Activated T-cell treated with anti-CD3 and anti-CD28 coated beads, Interleukin-2, amount 50 U/mL, for 24 hours (primary cell): ENCODE data around the gene AMMECR1.
A peak's percentile ranks its signal among the peaks of the same experiment; 100 is the strongest.
"Not testable (repeated sequence)": the region's sequence is repeated elsewhere in the genome, so short reads cannot be mapped to it uniquely, and the experiment has no call there.

ENCODE experiments used
- DNase-seq: peaks from one replicate; pipeline ENCODE4 v3.0.0-alpha.2; 2020
- H3K27ac Mint-ChIP-seq: 2 replicates; pipeline ENCODE4 v1.8.0; 2020; ENCODE audit warnings: mild to moderate bottlenecking, mixed read lengths
- H3K27me3 Mint-ChIP-seq: 2 replicates; pipeline ENCODE4 v1.8.0; 2020; ENCODE audit warnings: mixed read lengths
- H3K36me3 Mint-ChIP-seq: 2 replicates; pipeline ENCODE4 v1.8.0; 2020; ENCODE audit warnings: low read depth, mixed read lengths
- H3K4me1 Mint-ChIP-seq: 2 replicates; pipeline ENCODE4 v1.8.0; 2020; ENCODE audit warnings: low read depth, mixed read lengths
- H3K4me3 Mint-ChIP-seq: 2 replicates; pipeline ENCODE4 v1.8.0; 2020; ENCODE audit warnings: mild to moderate bottlenecking, moderate library complexity, mixed read lengths
- H3K9me3 Mint-ChIP-seq: 2 replicates; pipeline ENCODE4 v1.8.0; 2020; ENCODE audit warnings: mixed read lengths

Gene AMMECR1

GRCh38 chrX:110257889-110258288 lies 60.0 kb downstream of the AMMECR1 start:
- H3K4me3 Mint-ChIP-seq, result no peak overlapping the region
- peaks cover 4% of the 10 kb centered on the region for H3K36me3 Mint-ChIP-seq
- DNase-seq, result no peak
- peaks cover 9% of the 10 kb centered on the region for H3K27me3 Mint-ChIP-seq
- no peak overlapping the region for H3K27ac Mint-ChIP-seq
- H3K9me3 Mint-ChIP-seq, result no peaks in the 10 kb centered on the region
- H3K4me1 Mint-ChIP-seq, result peaks cover 28% of the 10 kb centered on the region

GRCh38 chrX:110252711-110253110 lies 65.2 kb downstream of the AMMECR1 start:
- H3K27me3 Mint-ChIP-seq, result peaks cover 4% of the 10 kb centered on the region
- no peak overlapping the region for H3K27ac Mint-ChIP-seq
- no peaks in the 10 kb centered on the region for H3K9me3 Mint-ChIP-seq
- no peak for DNase-seq
- peaks cover 3% of the 10 kb centered on the region for H3K36me3 Mint-ChIP-seq
- peaks cover 8% of the 10 kb centered on the region for H3K4me1 Mint-ChIP-seq
- no peak overlapping the region for H3K4me3 Mint-ChIP-seq

GRCh38 chrX:110251961-110252360 lies 65.9 kb downstream of the AMMECR1 start:
- no peaks in the 10 kb centered on the region for H3K9me3 Mint-ChIP-seq
- peaks cover 4% of the 10 kb centered on the region for H3K27me3 Mint-ChIP-seq
- no peak for DNase-seq
- H3K4me1 Mint-ChIP-seq, result peaks cover 8% of the 10 kb centered on the region
- H3K36me3 Mint-ChIP-seq, result peaks cover 3% of the 10 kb centered on the region
- no peak overlapping the region for H3K4me3 Mint-ChIP-seq
- no peak overlapping the region for H3K27ac Mint-ChIP-seq

- peaks cover 3% of the 10 kb centered on the region for H3K36me3 Mint-ChIP-seq
Measured at GRCh38 chrX:110251526-110251925, 66.4 kb downstream of the AMMECR1 start.

GRCh38 chrX:110250847-110251246 lies 67.0 kb downstream of the AMMECR1 start:
- Mint-ChIP-seq H3K4me1 (peaks cover 17% of the 10 kb centered on the region), H3K27ac (no peak overlapping the region), H3K9me3 (no peaks in the 10 kb centered on the region), H3K4me3 (no peak overlapping the region), H3K27me3 (peaks cover 7% of the 10 kb centered on the region), H3K36me3 (peaks cover 3% of the 10 kb centered on the region)
- DNase-seq, result no peak

More at GRCh38 chrX:110251526-110251925, 66.4 kb downstream of the AMMECR1 start:
- H3K9me3 Mint-ChIP-seq, result no peaks in the 10 kb centered on the region
- H3K27ac Mint-ChIP-seq, result no peak overlapping the region
- H3K4me1 Mint-ChIP-seq, result peaks cover 13% of the 10 kb centered on the region
- H3K4me3 Mint-ChIP-seq, result no peak overlapping the region
- DNase-seq, result no peak
- H3K27me3 Mint-ChIP-seq, result peaks cover 4% of the 10 kb centered on the region

GRCh38 chrX:110248578-110248977 lies 69.3 kb downstream of the AMMECR1 start:
- Mint-ChIP-seq H3K27ac (no peak overlapping the region), H3K27me3 (peaks cover 7% of the 10 kb centered on the region), H3K36me3 (peaks cover 3% of the 10 kb centered on the region), H3K4me3 (no peak overlapping the region), H3K9me3 (no peaks in the 10 kb centered on the region), H3K4me1 (peaks cover 21% of the 10 kb centered on the region)
- no peak for DNase-seq

- peaks cover 24% of the 10 kb centered on the region for H3K4me1 Mint-ChIP-seq
- H3K4me3 Mint-ChIP-seq, result no peak overlapping the region
- peaks cover 4% of the 10 kb centered on the region for H3K9me3 Mint-ChIP-seq
- peaks cover 9% of the 10 kb centered on the region for H3K36me3 Mint-ChIP-seq
- no peak overlapping the region for H3K27ac Mint-ChIP-seq
- DNase-seq, result no peak
- H3K27me3 Mint-ChIP-seq, result peaks cover 12% of the 10 kb centered on the region
Measured at GRCh38 chrX:110245011-110245410, 72.9 kb downstream of the AMMECR1 start.

- H3K36me3 Mint-ChIP-seq, result peaks cover 13% of the 10 kb centered on the region
- DNase-seq, result no peak
- peaks cover 23% of the 10 kb centered on the region for H3K27me3 Mint-ChIP-seq
- H3K4me3 Mint-ChIP-seq, result no peak overlapping the region
- H3K9me3 Mint-ChIP-seq, result peaks cover 10% of the 10 kb centered on the region
- H3K27ac Mint-ChIP-seq, result no peak overlapping the region
- H3K4me1 Mint-ChIP-seq, result peaks cover 43% of the 10 kb centered on the region
Measured at GRCh38 chrX:110242371-110242770, 75.5 kb downstream of the AMMECR1 start.

- Mint-ChIP-seq H3K4me1 (peaks cover 45% of the 10 kb centered on the region), H3K27ac (no peak overlapping the region), H3K9me3 (peaks cover 10% of the 10 kb centered on the region), H3K36me3 (peaks cover 13% of the 10 kb centered on the region), H3K4me3 (no peak overlapping the region), H3K27me3 (peaks cover 23% of the 10 kb centered on the region)
- DNase-seq, result no peak
Measured at GRCh38 chrX:110241816-110242215, 76.1 kb downstream of the AMMECR1 start.

- Mint-ChIP-seq H3K36me3 (peaks cover 33% of the 10 kb centered on the region), H3K27ac (peak overlapping the region; percentile 63), H3K27me3 (peaks cover 22% of the 10 kb centered on the region), H3K4me1 (peaks cover 32% of the 10 kb centered on the region), H3K9me3 (peaks cover 13% of the 10 kb centered on the region)
- not testable (repeated sequence) for H3K4me3 Mint-ChIP-seq
- DNase-seq, result peak; percentile 31
Measured at GRCh38 chrX:110238259-110238658, 79.6 kb downstream of the AMMECR1 start.

GRCh38 chrX:110231485-110231884 lies 86.4 kb downstream of the AMMECR1 start:
- Mint-ChIP-seq H3K4me1 (peaks cover 42% of the 10 kb centered on the region), H3K36me3 (peaks cover 32% of the 10 kb centered on the region), H3K27me3 (peaks cover 27% of the 10 kb centered on the region)
- H3K9me3 Mint-ChIP-seq, DNase-seq, H3K4me3 Mint-ChIP-seq, H3K27ac Mint-ChIP-seq: not testable (repeated sequence)

GRCh38 chrX:110229497-110230111 lies 88.3 kb downstream of the AMMECR1 start:
- peaks cover 21% of the 10 kb centered on the region for H3K36me3 Mint-ChIP-seq
- H3K9me3 Mint-ChIP-seq, result not testable (repeated sequence)
- peak; percentile 76 for DNase-seq
- peaks cover 43% of the 10 kb centered on the region for H3K4me1 Mint-ChIP-seq
- H3K4me3 Mint-ChIP-seq, result peak overlapping the region; percentile 60
- peaks cover 25% of the 10 kb centered on the region for H3K27me3 Mint-ChIP-seq
- peak overlapping the region; percentile 53 for H3K27ac Mint-ChIP-seq

- Mint-ChIP-seq H3K36me3 (peaks cover 14% of the 10 kb centered on the region), H3K4me3 (no peak overlapping the region), H3K9me3 (no peaks in the 10 kb centered on the region), H3K4me1 (peaks cover 49% of the 10 kb centered on the region), H3K27me3 (peaks cover 25% of the 10 kb centered on the region), H3K27ac (no peak overlapping the region)
- no peak for DNase-seq
Measured at GRCh38 chrX:110228453-110228852, 89.4 kb downstream of the AMMECR1 start.

- Mint-ChIP-seq H3K4me3 (no peak overlapping the region), H3K27me3 (peaks cover 20% of the 10 kb centered on the region), H3K27ac (no peak overlapping the region), H3K36me3 (peaks cover 3% of the 10 kb centered on the region), H3K9me3 (no peaks in the 10 kb centered on the region), H3K4me1 (peaks cover 45% of the 10 kb centered on the region)
- no peak for DNase-seq
Measured at GRCh38 chrX:110226931-110227330, 91.0 kb downstream of the AMMECR1 start.

GRCh38 chrX:110224926-110225617 lies 92.8 kb downstream of the AMMECR1 start:
- DNase-seq, result no peak
- peaks cover 37% of the 10 kb centered on the region for H3K4me1 Mint-ChIP-seq
- no peaks in the 10 kb centered on the region for H3K9me3 Mint-ChIP-seq
- H3K27ac Mint-ChIP-seq, result no peak overlapping the region
- no peaks in the 10 kb centered on the region for H3K36me3 Mint-ChIP-seq
- peaks cover 13% of the 10 kb centered on the region for H3K27me3 Mint-ChIP-seq
- no peak overlapping the region for H3K4me3 Mint-ChIP-seq
